ENCODE measurements around the gene FBXO9.

The FBXO9 gene

GRCh38 chr6:53095716-53096115 is 30.5 kb downstream of the FBXO9 start:
- DNase-seq, result peak; percentile 60

- DNase-seq, result no peak
Measured at GRCh38 chr6:53100561-53100960, 35.4 kb downstream of the FBXO9 start.

DNA sequence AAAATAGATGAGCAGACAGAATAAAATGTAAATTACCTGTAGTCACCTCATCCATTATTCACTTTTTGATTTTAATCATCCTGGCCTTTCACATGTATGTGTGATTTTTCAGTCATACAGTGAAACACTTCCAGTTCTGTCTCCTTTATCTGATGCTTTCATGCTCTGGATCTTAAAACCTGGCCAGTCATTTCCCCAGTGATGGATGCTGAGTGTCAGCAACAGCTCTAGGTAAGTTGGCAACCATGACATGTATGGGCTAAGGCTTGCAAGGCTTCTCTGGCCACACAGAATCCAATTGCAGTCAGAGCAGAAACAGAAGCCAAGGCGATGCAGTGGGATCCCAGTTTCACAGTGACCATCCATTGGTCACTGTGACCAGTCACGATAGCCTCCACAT is 35.8 kb downstream of the FBXO9 start:
- DNase-seq, result no peak

DNA sequence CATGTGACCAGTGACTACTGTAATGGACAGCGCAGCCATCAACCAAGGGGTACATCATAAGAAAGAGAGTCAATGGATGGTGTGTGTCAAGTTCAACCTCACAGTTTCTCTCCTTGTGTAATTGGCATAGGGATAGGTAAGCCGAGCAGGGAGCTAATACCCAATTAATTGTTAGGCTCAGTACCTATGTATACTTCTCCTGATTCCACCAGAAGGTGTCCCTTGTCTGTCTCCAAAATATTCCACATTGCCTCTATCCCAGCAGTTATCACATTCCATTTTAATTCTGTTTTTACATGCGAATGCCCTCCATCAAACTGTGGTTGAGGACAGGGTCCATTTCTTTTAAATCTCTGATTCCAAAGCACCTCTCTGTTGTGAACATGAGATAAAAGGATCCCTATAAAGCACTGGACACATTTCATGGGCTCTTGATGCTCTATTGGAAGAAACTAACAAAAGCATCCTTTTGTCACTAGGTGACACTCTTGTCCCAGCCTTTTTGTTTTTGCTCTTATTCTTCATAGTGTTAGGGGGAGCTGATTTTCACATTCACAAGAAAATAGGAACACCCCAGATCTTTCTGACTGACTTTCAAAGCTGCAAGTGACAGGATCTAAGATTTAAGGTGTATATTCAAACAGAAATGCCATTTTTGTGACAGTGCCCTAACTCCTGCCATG is 38.9 kb downstream of the FBXO9 start:
- DNase-seq, result peak; percentile 23

DNA sequence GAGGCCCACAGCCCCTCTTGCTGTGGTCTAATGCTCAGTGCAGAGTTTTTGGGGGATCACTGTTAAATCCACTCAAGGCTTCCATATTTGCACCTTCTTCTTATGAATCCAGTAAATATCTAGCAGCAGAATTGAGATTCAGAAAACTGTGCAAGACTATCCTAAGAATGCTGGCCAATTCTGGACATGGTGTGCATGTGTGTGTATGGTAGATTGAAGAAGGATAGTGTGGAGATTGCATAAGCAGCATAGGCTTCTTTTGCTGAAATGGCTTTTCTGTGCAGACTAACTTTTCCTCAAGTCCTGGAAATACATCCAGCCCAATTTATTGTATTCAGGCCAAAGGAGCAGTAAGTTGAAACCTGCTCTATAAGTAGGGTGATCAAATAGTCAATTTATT is 39.7 kb downstream of the FBXO9 start:
- no peak for DNase-seq

DNA sequence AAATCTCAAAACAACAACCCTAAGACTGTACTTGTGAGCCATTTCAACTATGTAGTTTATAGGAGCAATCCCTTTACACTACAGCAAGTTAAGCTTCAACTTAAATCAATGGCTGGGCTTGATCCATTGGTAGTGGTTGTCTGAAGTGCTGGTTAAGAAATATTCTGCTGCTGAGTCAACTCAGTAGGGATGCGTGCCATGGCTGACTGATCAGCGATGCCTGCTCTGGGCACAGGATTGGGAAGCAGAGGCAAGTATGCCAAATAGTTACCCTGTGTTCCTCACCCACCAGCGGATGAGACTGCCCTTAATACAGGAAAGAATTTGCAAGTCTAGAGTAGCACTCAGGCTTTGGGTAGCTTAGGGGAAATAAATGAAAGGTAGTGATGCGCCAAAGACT is 41.9 kb downstream of the FBXO9 start:
- DNase-seq, result peak; percentile 81

- no peak for DNase-seq
Measured at GRCh38 chr6:53109612-53110011, 44.4 kb downstream of the FBXO9 start.

GRCh38 chr6:53111865-53112264 is 46.7 kb downstream of the FBXO9 start:
- DNase-seq, result no peak

DNA sequence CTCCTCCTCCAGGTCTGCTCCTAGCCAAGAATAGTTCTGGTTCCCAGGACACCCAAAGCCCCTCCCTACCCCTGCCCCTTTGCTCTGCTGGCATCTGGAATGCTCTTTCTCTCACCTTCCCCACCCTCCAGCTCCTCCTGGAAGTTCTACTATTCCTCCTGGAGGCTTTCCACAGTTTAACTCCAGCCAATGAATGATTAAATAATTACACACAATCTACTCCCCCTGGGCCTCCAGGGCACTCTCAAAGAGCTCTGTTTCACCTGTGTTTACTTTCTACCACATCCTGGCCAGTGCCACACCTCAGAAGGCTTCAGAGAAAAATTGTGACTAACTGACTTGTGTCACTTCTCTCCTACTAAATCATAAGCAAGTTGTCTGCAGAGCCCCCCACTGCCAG is 47.2 kb downstream of the FBXO9 start:
- DNase-seq, result no peak

- no peak for DNase-seq
Measured at GRCh38 chr6:53112871-53113270, 47.7 kb downstream of the FBXO9 start.

DNA sequence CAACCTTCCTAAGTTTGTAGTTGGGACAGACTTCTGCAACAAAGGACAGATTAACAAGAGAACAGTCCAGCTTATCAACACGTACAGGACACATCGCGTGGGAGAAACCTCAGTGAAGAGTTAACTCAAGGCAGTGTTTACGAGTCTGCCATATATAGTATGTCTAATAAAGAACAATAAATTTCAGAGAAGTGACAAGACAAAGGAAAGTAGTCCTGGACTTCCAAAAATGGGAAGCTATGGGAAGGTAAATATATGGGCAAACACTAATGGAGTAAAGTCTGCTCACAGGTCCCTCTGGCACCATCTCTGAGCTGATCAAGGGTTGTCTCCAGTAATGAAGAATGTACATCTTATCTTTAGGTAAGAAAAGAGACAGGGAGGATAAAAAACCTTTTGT is 48.5 kb downstream of the FBXO9 start:
- DNase-seq, result no peak

DNA sequence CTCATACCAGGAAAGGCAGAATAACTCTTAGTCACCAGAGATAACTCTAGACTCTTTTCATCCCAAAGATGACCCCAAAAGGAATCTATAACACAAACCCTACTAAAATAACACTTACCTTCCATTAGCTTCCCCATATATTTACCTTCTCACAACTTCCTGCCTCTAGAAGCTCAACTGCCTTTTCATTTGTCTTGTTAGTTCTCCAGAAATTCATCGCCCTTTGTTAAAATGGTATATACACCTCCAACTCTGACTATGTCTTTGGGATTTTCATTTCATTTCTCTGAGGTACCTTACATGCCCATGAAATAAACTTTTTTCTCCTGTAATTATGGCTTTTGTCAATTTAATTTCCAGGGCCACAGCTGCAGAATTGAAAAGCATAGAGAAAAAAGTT is 49.9 kb downstream of the FBXO9 start:
- DNase-seq, result no peak

DNA sequence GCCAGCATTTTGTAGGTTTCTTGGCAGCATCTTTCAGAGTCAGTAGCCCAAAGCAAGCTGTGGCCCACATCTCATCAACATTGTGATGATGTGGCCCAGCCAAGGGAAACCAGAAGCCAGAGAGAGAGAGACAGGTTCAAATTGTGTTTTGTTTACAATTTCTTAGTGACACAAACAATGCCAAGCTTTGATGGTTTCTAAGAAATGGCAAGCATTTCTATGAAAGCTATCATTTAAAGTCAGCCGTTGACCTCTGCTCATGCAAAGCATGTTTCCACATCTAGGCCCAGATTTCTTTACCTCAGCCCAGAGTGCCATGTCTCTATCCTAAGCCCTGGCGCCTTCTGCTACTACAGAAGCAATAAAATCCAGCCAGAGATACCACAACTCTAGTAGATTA is 50.5 kb downstream of the FBXO9 start:
- no peak for DNase-seq

DNA sequence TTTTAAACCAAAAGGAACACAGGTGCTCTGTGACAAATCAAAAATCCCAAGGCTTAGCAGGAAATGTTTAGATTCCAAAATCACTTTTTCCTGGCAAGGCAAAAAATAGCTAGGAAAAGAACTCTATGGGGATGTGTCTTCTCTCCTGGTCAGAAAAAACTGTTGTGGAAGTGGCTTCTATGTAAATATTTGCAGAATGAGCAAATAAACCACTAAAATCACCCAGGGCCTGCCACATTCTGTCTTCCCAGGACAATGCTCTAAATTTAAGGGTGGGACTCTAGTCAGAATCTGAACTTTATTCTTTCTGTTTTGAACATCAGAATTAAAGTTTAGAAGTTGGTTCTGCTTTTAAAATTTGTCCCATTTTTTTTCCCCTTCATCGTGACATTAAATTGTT is 54.1 kb downstream of the FBXO9 start:
- DNase-seq, result peak; percentile 43

GRCh38 chr6:53119772-53120409 is 54.7 kb downstream of the FBXO9 start:
- DNase-seq, result peak; percentile 71

DNA sequence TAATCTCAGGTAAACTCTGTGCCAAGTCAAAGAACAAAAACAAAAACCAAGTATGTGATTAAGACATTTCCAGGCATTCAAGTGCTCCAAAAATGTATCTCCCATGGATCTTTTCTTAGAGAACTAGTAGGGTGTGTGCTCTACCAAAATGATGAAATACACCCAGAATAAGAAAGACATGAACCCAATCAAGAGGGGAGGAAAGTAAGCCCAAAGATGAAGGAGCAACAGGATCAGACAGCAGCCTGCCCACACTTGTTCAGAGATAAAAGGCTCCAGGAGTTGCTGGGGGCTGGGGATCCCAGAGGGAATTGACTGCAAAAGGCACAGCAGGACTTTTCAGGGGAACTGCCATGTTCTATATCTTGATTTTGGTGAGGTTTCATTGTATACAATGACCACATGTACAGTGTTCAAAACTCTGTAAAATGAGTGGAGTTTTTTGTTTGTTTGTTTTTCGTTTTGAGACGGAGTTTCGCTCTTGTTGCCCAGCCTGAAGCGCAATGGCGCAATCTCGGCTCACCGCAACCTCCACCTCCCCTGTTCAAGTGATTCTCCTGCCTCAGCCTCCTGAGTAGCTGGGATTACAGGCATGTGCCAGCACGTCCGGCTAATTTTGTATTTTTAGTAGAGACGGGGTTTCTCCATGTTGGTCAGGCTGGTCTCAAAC is 59.1 kb downstream of the FBXO9 start:
- DNase-seq, result no peak

- no peak for DNase-seq
Measured at GRCh38 chr6:53125276-53125675, 60.1 kb downstream of the FBXO9 start.

GRCh38 chr6:53128842-53129241 is 63.6 kb downstream of the FBXO9 start:
- peak; percentile 17 for DNase-seq

- no peak for DNase-seq
Measured at GRCh38 chr6:53130569-53131290, 65.5 kb downstream of the FBXO9 start.

- no peak for DNase-seq
Measured at GRCh38 chr6:53133961-53134360, 68.8 kb downstream of the FBXO9 start.

DNA sequence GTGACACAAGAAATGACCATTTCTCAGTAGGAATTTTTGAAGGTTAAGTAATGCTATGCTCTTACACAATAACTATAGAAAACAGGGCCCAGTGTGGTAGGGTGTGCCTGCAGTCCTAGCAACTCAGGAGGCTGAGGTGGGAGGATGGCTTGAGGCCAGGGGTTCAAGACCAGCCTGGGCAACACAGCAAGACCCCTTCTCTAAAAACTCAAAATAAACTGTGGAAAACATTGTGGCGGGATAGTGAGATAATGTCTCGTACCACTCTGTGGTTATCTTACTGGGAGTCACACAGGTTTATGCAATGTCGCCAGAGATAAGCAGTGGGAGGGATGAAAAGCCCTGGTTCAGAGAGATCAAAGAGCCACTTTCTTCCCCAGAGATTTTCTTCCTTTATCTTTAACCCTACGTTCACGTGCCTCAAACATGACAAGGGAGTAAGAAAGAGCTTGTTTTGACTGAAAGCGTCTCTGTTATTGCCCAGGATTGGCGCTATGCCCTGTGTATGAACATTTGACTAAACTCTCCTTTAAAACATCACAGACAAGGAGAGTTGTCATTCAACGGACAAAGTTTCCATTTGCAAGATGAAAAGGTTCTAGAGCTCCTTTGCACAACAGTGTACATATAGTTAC is 69.5 kb downstream of the FBXO9 start:
- DNase-seq, result no peak

DNA sequence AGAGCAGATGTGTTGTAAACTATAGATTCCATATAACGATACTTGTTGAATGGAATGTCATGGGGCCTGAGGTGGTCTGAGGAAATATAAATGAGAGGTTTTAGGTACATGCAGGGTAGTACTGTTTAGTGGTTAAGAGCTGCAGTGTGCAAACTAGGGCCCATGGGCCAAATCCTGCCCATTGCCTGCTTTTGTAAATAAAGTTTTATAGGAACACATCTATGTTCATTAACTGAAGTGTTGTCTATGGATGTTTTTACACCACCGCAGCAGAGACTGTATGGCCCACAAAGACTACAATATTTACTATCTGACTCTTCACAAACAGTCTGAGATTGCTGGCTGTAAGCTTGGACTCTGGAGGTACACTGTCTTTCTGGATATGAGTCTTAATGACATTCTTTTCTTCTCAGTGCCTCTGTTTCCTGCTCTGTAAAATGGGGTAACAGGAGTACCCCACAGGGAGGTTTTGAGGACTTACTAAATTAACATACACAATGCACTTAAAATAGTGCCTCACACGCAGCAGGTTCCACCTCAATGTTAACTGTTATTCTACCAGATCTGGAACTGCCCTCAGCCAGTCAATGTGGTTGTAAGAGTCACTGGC is 70.9 kb downstream of the FBXO9 start:
- no peak for DNase-seq

Measured in EL (cell line).